ENCODE results near the gene PRKCE. TPM values are rescaled to one million over a fixed set of nuclear protein-coding genes. Genes with fewer than 3 reads are reported as not detected.

PRKCE gene
- total RNA-seq, 1 experiment from 2014 or later = 2.4 TPM

- no peaks in the 10 kb centered on the region for H3K27me3 ChIP-seq (replicated peaks; ENCODE audit: insufficient read depth, low read depth, low read length, poor library complexity)
- no peak overlapping the region for H3K4me3 ChIP-seq (ENCODE audit: low read depth, low read length, poor library complexity, severe bottlenecking)
- no peaks in the 10 kb centered on the region for H3K9me3 ChIP-seq (ENCODE audit: low read depth, low read length, poor library complexity, severe bottlenecking)
- TF ChIP-seq CTCF (conservative IDR thresholded peaks at IDR 0.05; ENCODE audit: low read depth, low read length) (no peak), EZH2 (IDR thresholded peaks at IDR 0.05; ENCODE audit: borderline replicate concordance, low read depth, low read length, poor library complexity, severe bottlenecking) (no peak)
- intact Hi-C loops (cut with micrococcal nuclease; ENCODE audit: unreplicated experiment) = no loop called here
- peaks cover 3% of the 10 kb centered on the region for H3K4me1 ChIP-seq (ENCODE audit: insufficient read depth, low read length, poor library complexity, severe bottlenecking)
- no peak for DNase-seq (ENCODE audit: low spot score)
- H3K36me3 ChIP-seq (ENCODE audit: insufficient read depth, low read length, poor library complexity, severe bottlenecking) = no peaks in the 10 kb centered on the region
- ChIA-PET CTCF (no interaction called here), POLR2A (ENCODE audit: low non-redundant PET) (no interaction called here)
- no TSS peak for BruUV-seq (replicated peaks)
- H3K27ac ChIP-seq (ENCODE audit: low read depth, low read length, poor library complexity, severe bottlenecking) = no peak overlapping the region
These were observed 485.0 kb downstream of the PRKCE start for GRCh38 chr2:46136481-46136880.

GRCh38 chr2:46136953-46137352 lies 485.5 kb downstream of the PRKCE start:
- Histone ChIP-seq H3K36me3 (ENCODE audit: insufficient read depth, low read length, poor library complexity, severe bottlenecking) (no peaks in the 10 kb centered on the region), H3K4me1 (ENCODE audit: insufficient read depth, low read length, poor library complexity, severe bottlenecking) (peaks cover 3% of the 10 kb centered on the region), H3K27ac (ENCODE audit: low read depth, low read length, poor library complexity, severe bottlenecking) (no peak overlapping the region), H3K27me3 (replicated peaks; ENCODE audit: insufficient read depth, low read depth, low read length, poor library complexity) (no peaks in the 10 kb centered on the region), H3K9me3 (ENCODE audit: low read depth, low read length, poor library complexity, severe bottlenecking) (no peaks in the 10 kb centered on the region), H3K4me3 (ENCODE audit: low read depth, low read length, poor library complexity, severe bottlenecking) (no peak overlapping the region)
- POLR2A ChIA-PET (ENCODE audit: low non-redundant PET) = no interaction called here
- DNase-seq (ENCODE audit: low spot score) = no peak
- CTCF ChIA-PET = no interaction called here
- intact Hi-C loops (cut with micrococcal nuclease; ENCODE audit: unreplicated experiment) = no loop called here
- TF ChIP-seq EZH2 (IDR thresholded peaks at IDR 0.05; ENCODE audit: borderline replicate concordance, low read depth, low read length, poor library complexity, severe bottlenecking) = no peak
- no peak for TF ChIP-seq CTCF (conservative IDR thresholded peaks at IDR 0.05; ENCODE audit: low read depth, low read length)
- BruUV-seq (replicated peaks) = no TSS peak

- Histone ChIP-seq H3K4me1 (ENCODE audit: insufficient read depth, low read length, poor library complexity, severe bottlenecking) (no peaks in the 10 kb centered on the region), H3K27ac (ENCODE audit: low read depth, low read length, poor library complexity, severe bottlenecking) (no peak overlapping the region), H3K9me3 (ENCODE audit: low read depth, low read length, poor library complexity, severe bottlenecking) (no peaks in the 10 kb centered on the region), H3K27me3 (replicated peaks; ENCODE audit: insufficient read depth, low read depth, low read length, poor library complexity) (no peaks in the 10 kb centered on the region), H3K36me3 (ENCODE audit: insufficient read depth, low read length, poor library complexity, severe bottlenecking) (no peaks in the 10 kb centered on the region), H3K4me3 (ENCODE audit: low read depth, low read length, poor library complexity, severe bottlenecking) (no peak overlapping the region)
- POLR2A ChIA-PET (ENCODE audit: low non-redundant PET) = no interaction called here
- DNase-seq (ENCODE audit: low spot score) = no peak
- no TSS peak for BruUV-seq (replicated peaks)
- TF ChIP-seq EZH2 (IDR thresholded peaks at IDR 0.05; ENCODE audit: borderline replicate concordance, low read depth, low read length, poor library complexity, severe bottlenecking) (no peak), CTCF (conservative IDR thresholded peaks at IDR 0.05; ENCODE audit: low read depth, low read length) (no peak)
- CTCF ChIA-PET = no interaction called here
- intact Hi-C loops (cut with micrococcal nuclease; ENCODE audit: unreplicated experiment) = no loop called here
These were observed 491.3 kb downstream of the PRKCE start for GRCh38 chr2:46142546-46143428.
